ENCODE data around the gene ZNF646. TPM values are rescaled to one million over a fixed set of nuclear protein-coding genes. Genes with fewer than 3 reads are reported as not detected.

The ZNF646 gene
- total and polyA plus RNA-seq, 2 experiments from 2014 or later, result 4.8 to 9.1 TPM

DNA sequence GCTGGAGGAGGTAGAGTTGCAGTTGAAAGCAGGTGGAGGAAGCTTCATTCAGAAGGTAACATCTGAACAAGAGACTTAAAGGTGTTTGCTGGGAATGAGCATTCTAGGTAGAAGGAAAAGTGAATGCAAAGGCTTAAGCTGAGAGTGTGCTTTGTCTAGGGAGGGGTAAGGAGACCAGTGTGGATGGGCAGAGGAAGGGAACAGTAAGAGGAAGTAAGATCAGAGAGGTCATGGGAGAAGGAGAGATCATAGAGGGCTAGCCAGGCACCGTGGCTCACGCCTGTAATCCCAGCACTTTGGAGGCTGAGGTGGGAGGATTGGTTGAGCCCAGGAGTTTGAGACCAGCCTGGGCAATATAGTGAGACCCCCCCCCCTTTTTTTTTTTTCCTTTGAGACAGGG is 37.5 kb upstream of the ZNF646 start:
- no peaks in the 10 kb centered on the region for H3K27me3 ChIP-seq
- no peak overlapping the region for H3K4me3 ChIP-seq
- no peaks in the 10 kb centered on the region for H3K9me3 ChIP-seq (ENCODE audit: low read depth)
- TF ChIP-seq EZH2 (IDR thresholded peaks at IDR 0.05; ENCODE audit: borderline replicate concordance) (no peak), EZH2phosphoT487 (IDR thresholded peaks at IDR 0.05; ENCODE audit: low read depth, severe bottlenecking, unreplicated experiment) (no peak)
- TF ChIP-seq, protein P1, sequence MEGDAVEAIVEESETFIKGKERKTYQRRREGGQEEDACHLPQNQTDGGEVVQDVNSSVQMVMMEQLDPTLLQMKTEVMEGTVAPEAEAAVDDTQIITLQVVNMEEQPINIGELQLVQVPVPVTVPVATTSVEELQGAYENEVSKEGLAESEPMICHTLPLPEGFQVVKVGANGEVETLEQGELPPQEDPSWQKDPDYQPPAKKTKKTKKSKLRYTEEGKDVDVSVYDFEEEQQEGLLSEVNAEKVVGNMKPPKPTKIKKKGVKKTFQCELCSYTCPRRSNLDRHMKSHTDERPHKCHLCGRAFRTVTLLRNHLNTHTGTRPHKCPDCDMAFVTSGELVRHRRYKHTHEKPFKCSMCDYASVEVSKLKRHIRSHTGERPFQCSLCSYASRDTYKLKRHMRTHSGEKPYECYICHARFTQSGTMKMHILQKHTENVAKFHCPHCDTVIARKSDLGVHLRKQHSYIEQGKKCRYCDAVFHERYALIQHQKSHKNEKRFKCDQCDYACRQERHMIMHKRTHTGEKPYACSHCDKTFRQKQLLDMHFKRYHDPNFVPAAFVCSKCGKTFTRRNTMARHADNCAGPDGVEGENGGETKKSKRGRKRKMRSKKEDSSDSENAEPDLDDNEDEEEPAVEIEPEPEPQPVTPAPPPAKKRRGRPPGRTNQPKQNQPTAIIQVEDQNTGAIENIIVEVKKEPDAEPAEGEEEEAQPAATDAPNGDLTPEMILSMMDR (IDR thresholded peaks at IDR 0.05; ENCODE audit: poor library complexity), result no peak
- H3K27ac ChIP-seq, result no peak overlapping the region
- H3K36me3 ChIP-seq (replicated peaks; ENCODE audit: insufficient read depth, low read depth), result no peaks in the 10 kb centered on the region
- no peak overlapping the region for H3K4me2 ChIP-seq
- 75% methylated on average over 2 of the region's 2 CpGs for WGBS (ENCODE audit: low lambda C conversion rate, missing lambda C conversion rate)
- H2AFZ ChIP-seq, result no peak overlapping the region
- peaks cover 7% of the 10 kb centered on the region for H4K20me1 ChIP-seq (ENCODE audit: insufficient read depth, poor library complexity, severe bottlenecking)
- peaks cover 13% of the 10 kb centered on the region for H3K79me2 ChIP-seq
- H3K4me1 ChIP-seq (ENCODE audit: insufficient read depth), result no peaks in the 10 kb centered on the region
- no peak for DNase-seq (ENCODE audit: low spot score)
- no peaks in the 10 kb centered on the region for H3K9me2 ChIP-seq (replicated peaks; ENCODE audit: insufficient read depth)

DNA sequence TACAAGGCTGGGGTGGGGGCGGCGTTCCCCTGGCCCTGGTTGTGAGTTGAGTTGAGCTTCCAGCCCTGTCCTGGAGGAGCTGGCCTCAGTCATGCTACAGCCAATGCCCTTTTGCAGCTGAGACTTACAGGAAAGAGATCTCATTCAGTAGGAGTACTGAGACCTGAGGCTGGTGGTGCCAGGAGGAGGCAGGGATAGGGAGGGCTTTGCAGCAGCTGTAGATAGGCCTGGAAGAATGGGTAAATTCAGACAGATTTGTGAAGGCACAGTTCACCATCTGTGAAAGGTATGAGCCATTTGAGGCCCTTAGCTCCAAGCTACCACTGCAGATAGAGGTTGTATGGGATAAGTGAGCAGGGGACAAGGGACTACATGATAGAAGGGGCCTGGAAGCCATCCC is 35.2 kb upstream of the ZNF646 start:
- Histone ChIP-seq H3K79me2 (peaks cover 13% of the 10 kb centered on the region), H3K27me3 (no peaks in the 10 kb centered on the region), H3K4me3 (no peak overlapping the region), H3K36me3 (replicated peaks; ENCODE audit: insufficient read depth, low read depth) (no peaks in the 10 kb centered on the region), H4K20me1 (ENCODE audit: insufficient read depth, poor library complexity, severe bottlenecking) (peaks cover 7% of the 10 kb centered on the region), H3K9me2 (replicated peaks; ENCODE audit: insufficient read depth) (no peaks in the 10 kb centered on the region), H3K27ac (no peak overlapping the region), H2AFZ (no peak overlapping the region), H3K9me3 (ENCODE audit: low read depth) (no peaks in the 10 kb centered on the region), H3K4me2 (no peak overlapping the region), H3K4me1 (ENCODE audit: insufficient read depth) (no peaks in the 10 kb centered on the region)
- TF ChIP-seq EZH2 (IDR thresholded peaks at IDR 0.05; ENCODE audit: borderline replicate concordance), result no peak
- TF ChIP-seq EZH2phosphoT487 (IDR thresholded peaks at IDR 0.05; ENCODE audit: low read depth, severe bottlenecking, unreplicated experiment), result no peak
- TF ChIP-seq, protein P1 (IDR thresholded peaks at IDR 0.05; ENCODE audit: poor library complexity), result no peak
- no peak for DNase-seq (ENCODE audit: low spot score)
- WGBS (ENCODE audit: low lambda C conversion rate, missing lambda C conversion rate), result 92% methylated on average over 2 of the region's 2 CpGs

DNA sequence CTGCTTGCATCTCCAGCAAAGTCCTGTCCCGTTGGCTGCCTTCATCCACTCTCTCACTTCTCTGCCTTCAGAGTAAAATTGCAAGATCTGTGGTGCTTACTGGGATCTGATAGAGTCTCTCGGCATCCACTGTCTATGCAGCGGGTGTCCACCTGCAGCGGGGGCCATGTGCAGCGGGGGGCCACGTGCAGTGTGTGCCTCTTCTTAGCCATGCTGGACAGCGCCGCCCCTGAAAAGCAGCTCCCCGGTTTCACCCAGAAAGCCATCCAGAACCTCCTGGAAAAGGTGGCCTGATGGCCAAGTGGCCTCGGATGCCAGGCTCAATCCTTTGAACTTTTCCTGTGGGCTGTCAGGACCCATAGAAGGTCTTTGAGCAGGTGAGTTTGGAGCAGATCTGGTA is 31.4 kb upstream of the ZNF646 start:
- 96% methylated on average over 10 of the region's 10 CpGs for WGBS (ENCODE audit: low lambda C conversion rate, missing lambda C conversion rate)
- no peaks in the 10 kb centered on the region for H4K20me1 ChIP-seq (ENCODE audit: insufficient read depth, poor library complexity, severe bottlenecking)
- H3K27ac ChIP-seq, result no peak overlapping the region
- H3K9me3 ChIP-seq (ENCODE audit: low read depth), result no peaks in the 10 kb centered on the region
- no peaks in the 10 kb centered on the region for H3K36me3 ChIP-seq (replicated peaks; ENCODE audit: insufficient read depth, low read depth)
- no peak for DNase-seq (ENCODE audit: low spot score)
- H2AFZ ChIP-seq, result no peak overlapping the region
- no peak overlapping the region for H3K4me3 ChIP-seq
- TF ChIP-seq EZH2 (IDR thresholded peaks at IDR 0.05; ENCODE audit: borderline replicate concordance), result no peak
- TF ChIP-seq, protein P1 (IDR thresholded peaks at IDR 0.05; ENCODE audit: poor library complexity), result no peak
- no peak for TF ChIP-seq EZH2phosphoT487 (IDR thresholded peaks at IDR 0.05; ENCODE audit: low read depth, severe bottlenecking, unreplicated experiment)
- no peaks in the 10 kb centered on the region for H3K79me2 ChIP-seq
- H3K4me2 ChIP-seq, result no peak overlapping the region
- H3K9me2 ChIP-seq (replicated peaks; ENCODE audit: insufficient read depth), result no peaks in the 10 kb centered on the region
- H3K4me1 ChIP-seq (ENCODE audit: insufficient read depth), result no peaks in the 10 kb centered on the region
- H3K27me3 ChIP-seq, result no peaks in the 10 kb centered on the region

DNA sequence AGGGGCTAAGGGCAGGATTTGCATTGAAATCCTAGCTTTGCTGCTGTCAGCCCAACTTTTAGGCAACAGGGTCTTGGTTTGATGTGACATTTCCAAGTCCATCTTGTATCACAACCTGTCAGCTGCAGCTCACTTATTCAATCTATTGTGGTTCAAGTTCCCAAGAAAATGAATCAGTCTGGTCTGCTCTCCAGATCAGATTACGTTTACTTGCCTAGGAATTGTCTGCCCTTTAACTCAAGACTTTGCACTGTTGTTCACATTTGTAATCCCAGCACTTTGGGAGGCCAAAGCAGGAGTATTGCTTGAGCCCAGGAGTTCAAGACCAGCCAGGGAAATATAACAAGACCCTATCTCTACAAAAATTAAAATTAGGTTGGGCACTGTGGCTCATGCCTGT is 30.9 kb upstream of the ZNF646 start:
- H3K9me3 ChIP-seq (ENCODE audit: low read depth), result no peaks in the 10 kb centered on the region
- no peak overlapping the region for H3K4me3 ChIP-seq
- no peaks in the 10 kb centered on the region for H3K36me3 ChIP-seq (replicated peaks; ENCODE audit: insufficient read depth, low read depth)
- no peaks in the 10 kb centered on the region for H4K20me1 ChIP-seq (ENCODE audit: insufficient read depth, poor library complexity, severe bottlenecking)
- no peak overlapping the region for H3K4me2 ChIP-seq
- TF ChIP-seq EZH2phosphoT487 (IDR thresholded peaks at IDR 0.05; ENCODE audit: low read depth, severe bottlenecking, unreplicated experiment) (no peak), EZH2 (IDR thresholded peaks at IDR 0.05; ENCODE audit: borderline replicate concordance) (no peak)
- TF ChIP-seq, protein P1 (IDR thresholded peaks at IDR 0.05; ENCODE audit: poor library complexity), result no peak
- no peaks in the 10 kb centered on the region for H3K27me3 ChIP-seq
- DNase-seq (ENCODE audit: low spot score), result no peak
- H3K4me1 ChIP-seq (ENCODE audit: insufficient read depth), result no peaks in the 10 kb centered on the region
- no peak overlapping the region for H2AFZ ChIP-seq
- no peak overlapping the region for H3K27ac ChIP-seq
- WGBS (ENCODE audit: low lambda C conversion rate, missing lambda C conversion rate), result 77% methylated on average over 1 of the region's 1 CpG
- H3K9me2 ChIP-seq (replicated peaks; ENCODE audit: insufficient read depth), result no peaks in the 10 kb centered on the region
- no peaks in the 10 kb centered on the region for H3K79me2 ChIP-seq
